ENCODE measurements around the gene KCNIP1.

KCNIP1 gene

DNA sequence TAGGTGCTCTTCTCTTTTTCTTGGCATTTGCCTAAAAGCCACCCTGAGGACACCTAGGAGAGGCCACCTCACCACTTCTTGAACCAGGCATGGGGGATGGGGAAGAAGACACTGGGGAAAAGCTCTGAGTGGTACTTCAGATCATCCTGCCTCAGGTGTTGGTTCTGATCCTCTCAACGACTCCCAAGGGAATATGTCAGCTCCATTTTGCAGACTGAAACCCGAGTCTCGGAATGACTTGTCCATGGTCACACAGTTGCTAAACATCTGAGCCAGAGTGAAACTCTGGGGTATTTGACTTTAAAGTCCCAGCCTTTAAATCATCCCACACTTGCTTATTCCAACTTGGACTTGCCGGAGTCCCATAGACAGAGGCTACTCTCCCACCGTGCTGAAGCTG lies 159.1 kb downstream of the KCNIP1 start:
- H4K20me1 ChIP-seq (ENCODE audit: low read depth, low read length) = no peaks in the 10 kb centered on the region
- H3K9me3 ChIP-seq (ENCODE audit: insufficient read depth, low read length) = no peaks in the 10 kb centered on the region
- H2AFZ ChIP-seq (ENCODE audit: low read depth, low read length, severe bottlenecking) = no peak overlapping the region
- TF ChIP-seq EZH2phosphoT487 (conservative IDR thresholded peaks at IDR 0.05; ENCODE audit: low read length) = no peak
- TF ChIP-seq, protein P1, sequence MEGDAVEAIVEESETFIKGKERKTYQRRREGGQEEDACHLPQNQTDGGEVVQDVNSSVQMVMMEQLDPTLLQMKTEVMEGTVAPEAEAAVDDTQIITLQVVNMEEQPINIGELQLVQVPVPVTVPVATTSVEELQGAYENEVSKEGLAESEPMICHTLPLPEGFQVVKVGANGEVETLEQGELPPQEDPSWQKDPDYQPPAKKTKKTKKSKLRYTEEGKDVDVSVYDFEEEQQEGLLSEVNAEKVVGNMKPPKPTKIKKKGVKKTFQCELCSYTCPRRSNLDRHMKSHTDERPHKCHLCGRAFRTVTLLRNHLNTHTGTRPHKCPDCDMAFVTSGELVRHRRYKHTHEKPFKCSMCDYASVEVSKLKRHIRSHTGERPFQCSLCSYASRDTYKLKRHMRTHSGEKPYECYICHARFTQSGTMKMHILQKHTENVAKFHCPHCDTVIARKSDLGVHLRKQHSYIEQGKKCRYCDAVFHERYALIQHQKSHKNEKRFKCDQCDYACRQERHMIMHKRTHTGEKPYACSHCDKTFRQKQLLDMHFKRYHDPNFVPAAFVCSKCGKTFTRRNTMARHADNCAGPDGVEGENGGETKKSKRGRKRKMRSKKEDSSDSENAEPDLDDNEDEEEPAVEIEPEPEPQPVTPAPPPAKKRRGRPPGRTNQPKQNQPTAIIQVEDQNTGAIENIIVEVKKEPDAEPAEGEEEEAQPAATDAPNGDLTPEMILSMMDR (IDR thresholded peaks at IDR 0.05; ENCODE audit: insufficient read depth, low read length, poor library complexity, severe bottlenecking) = no peak
- H3K9ac ChIP-seq (ENCODE audit: low read length) = no peak overlapping the region
- no peak overlapping the region for H3K27ac ChIP-seq (ENCODE audit: low read depth, low read length)
- no peaks in the 10 kb centered on the region for H3K9me2 ChIP-seq (replicated peaks; ENCODE audit: insufficient read depth, low read length)
- no peaks in the 10 kb centered on the region for H3K36me3 ChIP-seq (ENCODE audit: low read length)
- H3K4me2 ChIP-seq (ENCODE audit: low read depth, low read length, poor library complexity, severe bottlenecking) = no peak overlapping the region
- no peaks in the 10 kb centered on the region for H3K79me2 ChIP-seq (ENCODE audit: insufficient read depth, low read length)
- H3K27me3 ChIP-seq (ENCODE audit: low read length) = no peaks in the 10 kb centered on the region
- H3K4me3 ChIP-seq (ENCODE audit: insufficient read depth, low read length, poor library complexity, severe bottlenecking) = no peak overlapping the region
- H3F3A ChIP-seq (ENCODE audit: insufficient read depth) = no peaks in the 10 kb centered on the region

DNA sequence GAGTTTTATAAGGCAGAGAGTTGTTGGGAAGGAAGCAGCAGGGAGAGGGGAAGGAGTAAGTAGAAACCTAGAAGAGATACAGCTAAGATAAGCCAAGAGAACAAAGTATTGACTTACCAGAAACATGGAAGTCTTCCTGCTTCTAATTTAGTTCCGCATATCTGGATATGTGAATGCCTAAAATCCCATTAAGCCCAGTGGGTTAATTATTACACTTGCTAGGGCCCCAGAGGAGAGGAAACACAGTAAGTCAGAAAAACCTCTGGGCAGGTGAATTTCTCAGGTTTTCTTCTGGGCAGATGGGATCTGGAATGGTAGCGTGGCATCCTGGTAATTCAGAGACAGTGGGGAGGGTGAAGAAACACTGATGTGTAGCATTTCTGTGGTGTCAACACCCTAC lies 175.0 kb downstream of the KCNIP1 start:
- Histone ChIP-seq H3F3A (ENCODE audit: insufficient read depth) (no peaks in the 10 kb centered on the region), H3K4me2 (ENCODE audit: low read depth, low read length, poor library complexity, severe bottlenecking) (no peak overlapping the region), H3K36me3 (ENCODE audit: low read length) (no peaks in the 10 kb centered on the region), H3K9me3 (ENCODE audit: insufficient read depth, low read length) (no peaks in the 10 kb centered on the region), H3K9me2 (replicated peaks; ENCODE audit: insufficient read depth, low read length) (no peaks in the 10 kb centered on the region), H3K79me2 (ENCODE audit: insufficient read depth, low read length) (no peaks in the 10 kb centered on the region), H3K27ac (ENCODE audit: low read depth, low read length) (no peak overlapping the region), H4K20me1 (ENCODE audit: low read depth, low read length) (no peaks in the 10 kb centered on the region), H3K4me3 (ENCODE audit: insufficient read depth, low read length, poor library complexity, severe bottlenecking) (no peak overlapping the region), H3K9ac (ENCODE audit: low read length) (no peak overlapping the region), H2AFZ (ENCODE audit: low read depth, low read length, severe bottlenecking) (no peak overlapping the region), H3K27me3 (ENCODE audit: low read length) (no peaks in the 10 kb centered on the region)
- no peak for TF ChIP-seq EZH2phosphoT487 (conservative IDR thresholded peaks at IDR 0.05; ENCODE audit: low read length)
- TF ChIP-seq, protein P1 (IDR thresholded peaks at IDR 0.05; ENCODE audit: insufficient read depth, low read length, poor library complexity, severe bottlenecking) = no peak

DNA sequence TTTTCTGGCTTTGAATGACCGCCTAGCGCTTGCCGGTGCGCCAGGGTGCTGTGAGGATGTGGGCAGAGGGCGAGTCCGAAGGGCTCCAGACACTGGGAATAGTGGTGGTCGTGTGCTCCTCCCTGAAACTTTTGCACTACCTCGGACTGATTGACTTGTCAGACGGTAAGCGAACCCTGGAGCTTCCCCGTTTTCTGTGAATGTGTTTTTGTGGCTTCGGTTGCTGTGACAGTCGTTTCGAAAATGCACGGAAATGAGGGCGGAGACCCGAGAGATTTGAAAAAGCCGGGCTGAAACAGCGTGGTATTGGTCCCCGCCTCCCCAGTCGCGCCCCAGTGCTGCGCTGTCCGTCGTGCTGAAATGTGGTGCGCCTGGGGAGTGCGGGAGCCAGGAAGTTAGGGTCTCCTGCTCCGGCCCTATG lies 177.2 kb downstream of the KCNIP1 start:
- Histone ChIP-seq H4K20me1 (ENCODE audit: low read depth, low read length) (no peaks in the 10 kb centered on the region), H3K79me2 (ENCODE audit: insufficient read depth, low read length) (no peaks in the 10 kb centered on the region), H3K9me3 (ENCODE audit: insufficient read depth, low read length) (no peaks in the 10 kb centered on the region), H3K9ac (ENCODE audit: low read length) (no peak overlapping the region), H3K27ac (ENCODE audit: low read depth, low read length) (no peak overlapping the region), H3K27me3 (ENCODE audit: low read length) (no peaks in the 10 kb centered on the region), H3K36me3 (ENCODE audit: low read length) (no peaks in the 10 kb centered on the region), H3K4me3 (ENCODE audit: insufficient read depth, low read length, poor library complexity, severe bottlenecking) (no peak overlapping the region), H3F3A (ENCODE audit: insufficient read depth) (no peaks in the 10 kb centered on the region), H3K4me2 (ENCODE audit: low read depth, low read length, poor library complexity, severe bottlenecking) (no peak overlapping the region), H3K9me2 (replicated peaks; ENCODE audit: insufficient read depth, low read length) (no peaks in the 10 kb centered on the region), H2AFZ (ENCODE audit: low read depth, low read length, severe bottlenecking) (no peak overlapping the region)
- TF ChIP-seq, protein P1 (IDR thresholded peaks at IDR 0.05; ENCODE audit: insufficient read depth, low read length, poor library complexity, severe bottlenecking) = no peak
- TF ChIP-seq EZH2phosphoT487 (conservative IDR thresholded peaks at IDR 0.05; ENCODE audit: low read length) = no peak

Data from SU-DHL-6 (cell line).